ENCODE results near the gene ZCCHC3. TPM values are rescaled to one million over a fixed set of nuclear protein-coding genes. Genes with fewer than 3 reads are reported as not detected.

ZCCHC3 gene
- total and polyA plus RNA-seq, 4 donors: 2.4 to 22.1 (median 5.6) TPM

GRCh38 chr20:343107-343506 lies 45.7 kb downstream of the ZCCHC3 start:
- H3K9ac ChIP-seq (ENCODE audit: low read depth in 1 of 2, low read length in 2 of 2): no peak overlapping the region
- no peak for TF ChIP-seq FOXA2 (IDR thresholded peaks at IDR 0.05)
- no peak for TF ChIP-seq GABPA (IDR thresholded peaks at IDR 0.05 in 1 of 2, conservative IDR thresholded peaks at IDR 0.05 in 1 of 2)
- no peak for TF ChIP-seq FOXA1 (IDR thresholded peaks at IDR 0.05)
- TF ChIP-seq CTCF (IDR thresholded peaks at IDR 0.05; ENCODE audit: low read depth, low read length, missing input control): no peak
- no peak for TF ChIP-seq ATF3 (IDR thresholded peaks at IDR 0.05)
- TF ChIP-seq ZBTB33 (IDR thresholded peaks at IDR 0.05): no peak
- TF ChIP-seq HNF4G (IDR thresholded peaks at IDR 0.05): no peak
- no peak for TF ChIP-seq HNF4A (conservative IDR thresholded peaks at IDR 0.05)
- TF ChIP-seq JUND (IDR thresholded peaks at IDR 0.05): no peak
- TF ChIP-seq YY1 (IDR thresholded peaks at IDR 0.05): no peak
- no peak for TF ChIP-seq SP1 (IDR thresholded peaks at IDR 0.05)
- no peak for TF ChIP-seq MAX (IDR thresholded peaks at IDR 0.05)
- TF ChIP-seq RAD21 (IDR thresholded peaks at IDR 0.05): no peak
- TF ChIP-seq NR2F2 (IDR thresholded peaks at IDR 0.05): no peak
- no peak for TF ChIP-seq EGR1 (IDR thresholded peaks at IDR 0.05; ENCODE audit: low read depth in 2 of 2)
- no peak for TF ChIP-seq TAF1 (conservative IDR thresholded peaks at IDR 0.05)
- no peak for TF ChIP-seq REST (IDR thresholded peaks at IDR 0.05)
- TF ChIP-seq RXRA (IDR thresholded peaks at IDR 0.05): no peak
- no peak for DNase-seq (ENCODE audit: low spot score)
- H3K36me3 ChIP-seq (ENCODE audit: control insufficient read depth in 4 of 4, insufficient read depth in 3 of 4, low read depth in 1 of 4, low read length in 3 of 4): no peaks in the 10 kb centered on the region
- H3K4me3 ChIP-seq (ENCODE audit: low read depth in 1 of 3, low read length in 3 of 3): no peak overlapping the region
- no peak overlapping the region for H3K27ac ChIP-seq (ENCODE audit: low read depth in 1 of 2, low read length in 2 of 2)
- H3K4me1 ChIP-seq (ENCODE audit: control insufficient read depth in 4 of 4, insufficient read depth in 4 of 4, low read length in 3 of 4): peaks cover 0 to 12% (median 6%) of the 10 kb centered on the region in 4 donors
- H3K9me3 ChIP-seq (ENCODE audit: control insufficient read depth in 4 of 4, low read length in 3 of 4): no peaks in the 10 kb centered on the region
- H3K27me3 ChIP-seq (ENCODE audit: control insufficient read depth in 4 of 4, insufficient read depth in 4 of 4, low read length in 3 of 4): no peaks in the 10 kb centered on the region

Data from liver (tissue), 9 donors.